Stomach (tissue), 9 donors: ENCODE results near the gene STK4. TPM values are rescaled to one million over a fixed set of nuclear protein-coding genes. Genes with fewer than 3 reads are reported as not detected.
A peak's percentile ranks its signal among the peaks of the same experiment; 100 is the strongest.

ENCODE experiments used
- DNase-seq, 2 donors: peaks; one replicate each; pipeline versions ENCODE4 v3.0.0 to v3.0.0-alpha.2; 2013 to 2019
- H3K27ac ChIP-seq, 5 donors: fragments of 200-600 bp in 4 of 5; sonication (generic) in 4 of 5; one replicate each; pipeline ENCODE4 v1.5.1; 2013 to 2019; ENCODE audit warnings: mild to moderate bottlenecking in 1 of 5, moderate library complexity in 1 of 5
- H3K27me3 ChIP-seq, 3 donors: fragments of 200-600 bp; sonication (generic); one replicate each; pipeline ENCODE4 v1.5.1; 2017 to 2019; ENCODE audit warnings: mixed run types in 1 of 3
- H3K36me3 ChIP-seq, 4 donors: fragments of 200-600 bp; sonication (generic); 1 replicate in 3 of 4; 2 replicates in 1 of 4; pipeline ENCODE4 v1.5.1; 2016 to 2019
- H3K4me1 ChIP-seq, 4 donors: fragments of 200-600 bp; sonication (generic); one replicate each; pipeline ENCODE4 v1.5.1; 2016 to 2019
- H3K4me3 ChIP-seq, 4 donors: fragments of 200-600 bp; sonication (generic) in 3 of 4; one replicate each; pipeline ENCODE4 v1.5.1; 2016 to 2019; ENCODE audit warnings: mild to moderate bottlenecking in 1 of 4
- H3K9me3 ChIP-seq, 4 donors: fragments of 200-600 bp; sonication (generic); one replicate each; pipeline ENCODE4 v1.5.1; 2016 to 2019
- CTCF ChIP-seq, 7 experiments: fragments of 450-650 bp in 4 of 7; fragments of 200-600 bp in 3 of 7; sonication (generic) in 3 of 7; IDR thresholded peaks; one replicate each; pipeline ENCODE4 v1.5.1; 2016 to 2019; ENCODE audit warnings: antibody characterized with exemption in 7 of 7, control low read depth in 2 of 7, mild to moderate bottlenecking in 1 of 7
- EP300 ChIP-seq: sonication (generic); formaldehyde crosslinking; IDR thresholded peaks from one replicate; pipeline ENCODE4 v1.6.1; 2017; ENCODE audit warnings: antibody characterized with exemption
- POLR2A ChIP-seq, 4 donors: fragments of 450-650 bp; IDR thresholded peaks; one replicate each; pipeline ENCODE4 v1.6.1; 2016; ENCODE audit warnings: antibody characterized with exemption in 4 of 4, control low read depth in 2 of 4, mild to moderate bottlenecking in 1 of 4, moderate library complexity in 1 of 4
- POLR2AphosphoS5 ChIP-seq, 3 donors: sonication (generic); formaldehyde crosslinking; IDR thresholded peaks; one replicate each; pipeline ENCODE4 v1.6.1; 2016; ENCODE audit warnings: antibody characterized with exemption in 3 of 3
- WGBS, 5 donors: extraction: QIAGEN DNeasy Blood & Tissue Kit in 3 of 5; methylation state at CpG; one replicate each; pipeline versions ENCODE4 v1.1.5 to v1.1.7; 2013 to 2018; 5-methylcytosine and 5-hydroxymethylcytosine counted together
- intact Hi-C: fragments of 100-400 bp; cut with DNase I; formaldehyde crosslinking; loops from one replicate; pipeline ENCODE4 v1.15.1; 2023; ENCODE audit warnings: low total_unique reads
- polyA plus RNA-seq, 3 donors: library from polyadenylated mRNA; stranded (reverse); fragments of 200-250 nt; gene quantifications; one replicate each; pipeline ENCODE4 v1.2.3, GENCODE V29; 2013
- total RNA-seq, 5 donors: library from RNA; depleted of rRNA; stranded (reverse); fragments of >200 nt; gene quantifications; one replicate each; pipeline versions ENCODE4 v1.1.0 to v1.2.3, GENCODE V29; 2014 to 2016
- donor health status: healthy with polysubstance abuse.
- donor health status: Bipolar disorder and iron deficiency.
- donor health status: healthy.

Gene STK4
- total and polyA plus RNA-seq, 8 donors, result 4.8 to 49.6 (median 19.3) TPM

GRCh38 chr20:45092898-45093297 lies 126.6 kb downstream of the STK4 start:
- Histone ChIP-seq H3K9me3 (no peaks in the 10 kb centered on the region), H3K4me1 (peaks cover 3 to 12% (median 6%) of the 10 kb centered on the region in 4 donors), H3K27ac (no peak overlapping the region), H3K27me3 (peaks cover 13 to 27% (median 19%) of the 10 kb centered on the region in 3 donors), H3K36me3 (no peaks in the 10 kb centered on the region), H3K4me3 (no peak overlapping the region)
- TF ChIP-seq EP300 (no peak), CTCF (IDR thresholded peaks at IDR 0.05) (no peak), POLR2AphosphoS5 (IDR thresholded peaks at IDR 0.05) (no peak), POLR2A (IDR thresholded peaks at IDR 0.05) (no peak)
- intact Hi-C loops, result no loop called here
- WGBS, 5 donors, result 87 to 95% (median 92%) methylated on average over 7 of the region's 7 CpGs
- DNase-seq, result no peak

- Histone ChIP-seq H3K36me3 (no peaks in the 10 kb centered on the region), H3K4me3 (no peak overlapping the region), H3K27ac (no peak overlapping the region), H3K9me3 (no peaks in the 10 kb centered on the region), H3K27me3 (peaks cover 21 to 40% (median 32%) of the 10 kb centered on the region in 3 donors), H3K4me1 (peaks cover 8 to 20% (median 13%) of the 10 kb centered on the region in 4 donors)
- no peak for DNase-seq
- WGBS, 5 donors, result 83 to 97% (median 86%) methylated on average over 2 of the region's 2 CpGs
- intact Hi-C loops, result no loop called here
- TF ChIP-seq POLR2AphosphoS5 (IDR thresholded peaks at IDR 0.05) (no peak), POLR2A (IDR thresholded peaks at IDR 0.05) (no peak), CTCF (IDR thresholded peaks at IDR 0.05) (no peak), EP300 (no peak)
Observed at GRCh38 chr20:45094201-45094600, 127.9 kb downstream of the STK4 start.

- H3K9me3 ChIP-seq, result no peaks in the 10 kb centered on the region
- no peak for DNase-seq
- H3K27me3 ChIP-seq, result peaks cover 21 to 49% (median 37%) of the 10 kb centered on the region in 3 donors
- no peak for TF ChIP-seq EP300
- no peak for TF ChIP-seq POLR2A (IDR thresholded peaks at IDR 0.05)
- TF ChIP-seq CTCF (IDR thresholded peaks at IDR 0.05), result no peak
- no peak for TF ChIP-seq POLR2AphosphoS5 (IDR thresholded peaks at IDR 0.05)
- H3K36me3 ChIP-seq, result no peaks in the 10 kb centered on the region
- WGBS, 5 donors, result 88 to 92% (median 91%) methylated on average over 7 to 11 of the region's 11 CpGs
- no peak overlapping the region for H3K4me3 ChIP-seq
- no peak overlapping the region for H3K27ac ChIP-seq
- intact Hi-C loops, result no loop called here
- peaks cover 8 to 20% (median 13%) of the 10 kb centered on the region in 4 donors for H3K4me1 ChIP-seq
Observed at GRCh38 chr20:45094864-45095574, 128.7 kb downstream of the STK4 start.

- peaks cover 12 to 26% (median 15%) of the 10 kb centered on the region in 4 donors for H3K4me1 ChIP-seq
- H3K9me3 ChIP-seq, result no peaks in the 10 kb centered on the region
- DNase-seq, result peak; percentile 50 to 76
- intact Hi-C loops, result no loop called here
- H3K27ac ChIP-seq, result no peak overlapping the region
- H3K36me3 ChIP-seq, result no peaks in the 10 kb centered on the region
- TF ChIP-seq CTCF (IDR thresholded peaks at IDR 0.05) (peak in 5 of 7 experiments; percentile 44 to 73 (median 66)), POLR2A (IDR thresholded peaks at IDR 0.05) (no peak), POLR2AphosphoS5 (IDR thresholded peaks at IDR 0.05) (no peak), EP300 (no peak)
- WGBS, 5 donors, result 2 to 8% (median 6%) methylated on average over 7 of the region's 7 CpGs
- no peak overlapping the region for H3K4me3 ChIP-seq
- H3K27me3 ChIP-seq, result peaks cover 24 to 57% (median 41%) of the 10 kb centered on the region in 3 donors
Observed at GRCh38 chr20:45095805-45096238, 129.5 kb downstream of the STK4 start.
